ENCODE data around the gene AMY1A. TPM values are rescaled to one million over a fixed set of nuclear protein-coding genes. Genes with fewer than 3 reads are reported as not detected.

The AMY1A gene
- not detected in 2 replicates for total RNA-seq

DNA sequence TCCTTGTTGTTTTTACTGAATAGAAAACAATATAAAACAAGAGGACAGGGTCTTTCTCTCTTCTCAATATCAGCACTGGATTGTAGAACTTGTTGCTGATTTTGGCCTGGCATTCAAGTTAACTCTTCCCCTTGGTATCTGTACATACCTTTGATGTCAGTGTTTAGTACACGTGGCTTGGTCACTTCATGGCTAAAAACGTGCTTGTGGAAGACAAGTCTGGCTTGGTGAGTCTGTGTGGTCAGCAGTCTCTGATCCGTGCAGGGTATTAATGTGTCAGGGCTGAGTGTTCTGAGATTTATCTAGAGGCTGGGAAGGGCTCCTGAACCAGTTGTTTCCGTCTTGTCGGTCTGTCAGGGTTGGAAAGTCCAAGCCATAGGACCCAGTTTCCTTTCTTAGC is at the start of gene AMY1A:
TSS of gene AMY1A (plus strand) at position 301 of the 400 bp plus-strand sequence. CDS start 571 bp downstream, outside the sequence.

GRCh38 chr1:103616994-103617477 is 38.5 kb upstream of the AMY1A start, which contains the start of gene AMY2A:
Gene AMY2A (plus strand): TSS chr1:103617427. CDS start chr1:103617441, 14 bp downstream.

GRCh38 chr1:103696110-103696509 is 40.5 kb downstream of the AMY1A start, which contains the start of gene AMY1B:
Gene AMY1B (minus strand): TSS chr1:103696210. CDS start chr1:103695639, 571 bp downstream.

Other genes starting within 250 kb of the AMY1A start
- 3.2 and 3.6 TPM in 2 replicates for gene RNPC3, start 130.1 kb upstream of the AMY1A start, total RNA-seq
- gene AMY2B, start 84.2 kb upstream of the AMY1A start, total RNA-seq: 0.30 and 0.65 TPM in 2 replicates
- not detected in 2 replicates for gene AMY2A, start 38.3 kb upstream of the AMY1A start, total RNA-seq
- not detected in 2 replicates for gene AMY1B, start 40.5 kb downstream of the AMY1A start, total RNA-seq
- not detected in 2 replicates for gene AMY1C, start 94.1 kb downstream of the AMY1A start, total RNA-seq